Measurements from ENCODE around the gene FBXO15.

DNA sequence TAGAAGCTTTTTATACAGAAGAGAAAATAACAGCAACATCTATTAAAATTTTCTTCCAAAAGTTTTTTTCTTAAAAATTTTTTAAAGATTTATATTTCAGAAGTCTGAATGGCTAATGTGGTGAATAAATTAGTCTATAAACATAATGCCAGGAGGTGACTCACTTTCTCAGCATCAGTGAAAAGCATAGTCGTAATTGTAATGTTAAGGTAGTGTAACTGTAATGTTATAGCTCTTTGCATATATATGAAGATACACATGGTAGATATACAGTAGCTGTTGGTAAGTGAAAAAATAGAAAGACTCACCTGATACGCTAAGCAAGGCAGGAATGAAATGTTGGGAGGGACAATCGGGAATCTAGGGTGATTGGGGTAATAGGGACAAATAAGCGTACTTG lies 6.2 kb upstream of the FBXO15 start:
- TF ChIP-seq, protein P1, sequence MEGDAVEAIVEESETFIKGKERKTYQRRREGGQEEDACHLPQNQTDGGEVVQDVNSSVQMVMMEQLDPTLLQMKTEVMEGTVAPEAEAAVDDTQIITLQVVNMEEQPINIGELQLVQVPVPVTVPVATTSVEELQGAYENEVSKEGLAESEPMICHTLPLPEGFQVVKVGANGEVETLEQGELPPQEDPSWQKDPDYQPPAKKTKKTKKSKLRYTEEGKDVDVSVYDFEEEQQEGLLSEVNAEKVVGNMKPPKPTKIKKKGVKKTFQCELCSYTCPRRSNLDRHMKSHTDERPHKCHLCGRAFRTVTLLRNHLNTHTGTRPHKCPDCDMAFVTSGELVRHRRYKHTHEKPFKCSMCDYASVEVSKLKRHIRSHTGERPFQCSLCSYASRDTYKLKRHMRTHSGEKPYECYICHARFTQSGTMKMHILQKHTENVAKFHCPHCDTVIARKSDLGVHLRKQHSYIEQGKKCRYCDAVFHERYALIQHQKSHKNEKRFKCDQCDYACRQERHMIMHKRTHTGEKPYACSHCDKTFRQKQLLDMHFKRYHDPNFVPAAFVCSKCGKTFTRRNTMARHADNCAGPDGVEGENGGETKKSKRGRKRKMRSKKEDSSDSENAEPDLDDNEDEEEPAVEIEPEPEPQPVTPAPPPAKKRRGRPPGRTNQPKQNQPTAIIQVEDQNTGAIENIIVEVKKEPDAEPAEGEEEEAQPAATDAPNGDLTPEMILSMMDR (conservative IDR thresholded peaks at IDR 0.05 in 1 of 2, IDR thresholded peaks at IDR 0.05 in 1 of 2; ENCODE audit: low read depth in 1 of 2, low read length in 2 of 2), result no peak
- no peak for TF ChIP-seq EZH2 (IDR thresholded peaks at IDR 0.05; ENCODE audit: low read length, missing control alignments)

Measured in fibroblast of lung (primary cell).